ENCODE measurements around the gene IFNB1. TPM values are rescaled to one million over a fixed set of nuclear protein-coding genes. Genes with fewer than 3 reads are reported as not detected.

The IFNB1 gene
- total RNA-seq, 1 donor from 2014 or later = not detected

- peak; percentile 29 to 97 for DNase-seq (ENCODE audit: low read depth in 2 of 2)
Observed at GRCh38 chr9:21070171-21070571, 7.6 kb downstream of the IFNB1 start.

GRCh38 chr9:21060919-21061561, 16.7 kb downstream of the IFNB1 start:
- no peak for DNase-seq (ENCODE audit: low read depth in 2 of 2)

- DNase-seq (ENCODE audit: low read depth in 2 of 2) = peak in 1 of 2 donors; percentile 40
Observed at GRCh38 chr9:21056931-21057330, 20.8 kb downstream of the IFNB1 start.

GRCh38 chr9:21053851-21054250, 23.9 kb downstream of the IFNB1 start:
- DNase-seq (ENCODE audit: low read depth in 2 of 2) = no peak

- no peak for DNase-seq (ENCODE audit: low read depth in 2 of 2)
Observed at GRCh38 chr9:21047281-21047691, 30.5 kb downstream of the IFNB1 start.

- DNase-seq (ENCODE audit: low read depth in 2 of 2) = no peak
Observed at GRCh38 chr9:21043841-21044240, 33.9 kb downstream of the IFNB1 start.

GRCh38 chr9:21042466-21042865, 35.3 kb downstream of the IFNB1 start:
- DNase-seq (ENCODE audit: low read depth in 2 of 2) = no peak

- no peak for DNase-seq (ENCODE audit: low read depth in 2 of 2)
Observed at GRCh38 chr9:21039302-21039701, 38.4 kb downstream of the IFNB1 start.

GRCh38 chr9:21037278-21037677, 40.5 kb downstream of the IFNB1 start:
- no peak for DNase-seq (ENCODE audit: low read depth in 2 of 2)

GRCh38 chr9:21031808-21032183, 45.9 kb downstream of the IFNB1 start:
- no peak for DNase-seq (ENCODE audit: low read depth in 2 of 2)

- DNase-seq (ENCODE audit: low read depth in 2 of 2) = peak in 1 of 2 donors; percentile 20
Observed at GRCh38 chr9:21031091-21031807, 46.5 kb downstream of the IFNB1 start, which contains the start of gene HACD4. TSS of gene HACD4 (minus strand) at chr9:21031640. CDS start at chr9:21031590, 50 bp downstream.

- DNase-seq (ENCODE audit: low read depth in 2 of 2) = peak in 1 of 2 donors; percentile 69
Observed at GRCh38 chr9:21030389-21031035, 47.2 kb downstream of the IFNB1 start.

GRCh38 chr9:21029661-21030060, 48.1 kb downstream of the IFNB1 start:
- no peak for DNase-seq (ENCODE audit: low read depth in 2 of 2)

GRCh38 chr9:21028466-21028865, 49.3 kb downstream of the IFNB1 start:
- DNase-seq (ENCODE audit: low read depth in 2 of 2) = no peak

- DNase-seq (ENCODE audit: low read depth in 2 of 2) = no peak
Observed at GRCh38 chr9:21027295-21027694, 50.4 kb downstream of the IFNB1 start.

Other genes with a start within 250 kb of the IFNB1 start
- gene HACD4, start 46.3 kb downstream of the IFNB1 start, total RNA-seq = under 0.01 and 0.65 TPM in 2 replicates
- gene IFNW1, start 63.9 kb upstream of the IFNB1 start, total RNA-seq = not detected in 2 replicates
- not detected in 2 replicates for gene IFNA21, start 88.7 kb upstream of the IFNB1 start, total RNA-seq
- not detected in 2 replicates for gene IFNA4, start 109.6 kb upstream of the IFNB1 start, total RNA-seq
- not detected in 2 replicates for gene IFNA7, start 124.3 kb upstream of the IFNB1 start, total RNA-seq
- gene IFNA10, start 129.2 kb upstream of the IFNB1 start, total RNA-seq = not detected in 2 replicates
- gene IFNA16, start 139.4 kb upstream of the IFNB1 start, total RNA-seq = not detected in 2 replicates
- gene IFNA17, start 150.3 kb upstream of the IFNB1 start, total RNA-seq = not detected in 2 replicates
- gene IFNA14, start 162.1 kb upstream of the IFNB1 start, total RNA-seq = not detected in 2 replicates
- not detected in 2 replicates for gene IFNA5, start 227.4 kb upstream of the IFNB1 start, total RNA-seq

All from lung microvascular endothelial cell (primary cell).